Hepatocyte (in vitro differentiated cells): ENCODE results near the gene OBI1. TPM values are rescaled to one million over a fixed set of nuclear protein-coding genes. Genes with fewer than 3 reads are reported as not detected.

ENCODE experiments used
- DNase-seq: peaks from one replicate; pipeline ENCODE4 v3.0.0-alpha.2; 2016; ENCODE audit warnings: low spot score
- H2AFZ ChIP-seq: fragments of 200-600 bp; sonication (generic); 2 replicates; pipeline ENCODE4 v1.6.0; 2016; ENCODE audit warnings: antibody characterized with exemption, mild to moderate bottlenecking
- H3K27ac ChIP-seq: fragments of 200-600 bp; sonication (generic); 2 replicates; pipeline ENCODE4 v1.5.1; 2016; ENCODE audit warnings: mild to moderate bottlenecking
- H3K27me3 ChIP-seq: fragments of 200-600 bp; sonication (generic); 2 replicates; pipeline ENCODE4 v1.6.1; 2016
- H3K36me3 ChIP-seq: fragments of 200-600 bp; sonication (generic); replicated peaks from 2 replicates; pipeline ENCODE4 v1.5.1; 2016; ENCODE audit warnings: low read depth; ENCODE audit not compliant: insufficient read depth
- H3K4me1 ChIP-seq: fragments of 200-600 bp; sonication (generic); 2 replicates; pipeline ENCODE4 v1.5.1; 2016; ENCODE audit warnings: mild to moderate bottlenecking, moderate library complexity; ENCODE audit not compliant: insufficient read depth
- H3K4me2 ChIP-seq: fragments of 200-600 bp; sonication (generic); 2 replicates; pipeline ENCODE4 v1.6.0; 2016
- H3K4me3 ChIP-seq: fragments of 200-600 bp; sonication (generic); 2 replicates; pipeline ENCODE4 v1.5.1; 2016; ENCODE audit warnings: mild to moderate bottlenecking
- H3K79me2 ChIP-seq: fragments of 200-600 bp; sonication (generic); 2 replicates; pipeline ENCODE4 v1.6.0; 2017; ENCODE audit warnings: mild to moderate bottlenecking
- H3K9me2 ChIP-seq: fragments of 200-600 bp; sonication (generic); replicated peaks from 2 replicates; pipeline ENCODE4 v1.6.0; 2017; ENCODE audit warnings: mild to moderate bottlenecking; ENCODE audit not compliant: insufficient read depth
- H3K9me3 ChIP-seq: fragments of 200-600 bp; sonication (generic); 2 replicates; pipeline ENCODE4 v1.5.1; 2016; ENCODE audit warnings: low read depth, mild to moderate bottlenecking
- H4K20me1 ChIP-seq: fragments of 200-600 bp; sonication (generic); 2 replicates; pipeline ENCODE4 v1.6.0; 2016; ENCODE audit warnings: mild to moderate bottlenecking; ENCODE audit not compliant: insufficient read depth, poor library complexity, severe bottlenecking
- EZH2 ChIP-seq: fragments of 200-600 bp; sonication (generic); IDR thresholded peaks from 2 replicates; pipeline ENCODE4 v1.6.1; 2016; ENCODE audit warnings: antibody characterized with exemption, mild to moderate bottlenecking, borderline replicate concordance
- EZH2phosphoT487 ChIP-seq: fragments of 200-600 bp; sonication (generic); IDR thresholded peaks from one replicate; pipeline ENCODE4 v1.6.1; 2018; ENCODE audit warnings: antibody characterized with exemption, mild to moderate bottlenecking, low read depth, moderate library complexity; ENCODE audit not compliant: unreplicated experiment, severe bottlenecking
- WGBS: methylation state at CpG from one replicate; pipeline ENCODE4 v1.1.6; 2016; ENCODE audit warnings: low lambda C conversion rate; ENCODE audit errors: missing lambda C conversion rate; 5-methylcytosine and 5-hydroxymethylcytosine counted together
- polyA plus RNA-seq: library from polyadenylated mRNA; unstranded; fragments of >200 nt; fragmentation: Nextera tagmentation; extraction: Ambion mirVana; gene quantifications from 2 replicates; pipeline ENCODE4 v1.2.1, GENCODE V29; 2016
- total RNA-seq: library from RNA; depleted of rRNA; stranded (reverse); fragments of >200 nt; gene quantifications from 2 replicates; pipeline ENCODE4 v1.2.3, GENCODE V29; 2014
- TF ChIP-seq, protein P1 (sequence below): fragments of 200-600 bp; sonication (generic); IDR thresholded peaks from 2 replicates; pipeline ENCODE4 v1.5.1; 2016; ENCODE audit warnings: antibody characterized with exemption, mild to moderate bottlenecking; ENCODE audit not compliant: poor library complexity

Gene OBI1
- total and polyA plus RNA-seq, 2 experiments from 2014 or later: 5.3 to 17.6 TPM

GRCh38 chr13:78674638-78675037 lies 15.7 kb upstream of the OBI1 start:
- Histone ChIP-seq H4K20me1 (no peaks in the 10 kb centered on the region), H3K4me3 (no peak overlapping the region), H3K36me3 (no peaks in the 10 kb centered on the region), H3K27ac (no peak overlapping the region), H3K9me2 (no peaks in the 10 kb centered on the region), H3K79me2 (no peaks in the 10 kb centered on the region), H3K4me2 (no peak overlapping the region), H2AFZ (no peak overlapping the region), H3K9me3 (no peaks in the 10 kb centered on the region), H3K27me3 (peaks cover 11% of the 10 kb centered on the region), H3K4me1 (no peaks in the 10 kb centered on the region)
- WGBS: 63% methylated on average over 1 of the region's 1 CpG
- TF ChIP-seq, protein P1, sequence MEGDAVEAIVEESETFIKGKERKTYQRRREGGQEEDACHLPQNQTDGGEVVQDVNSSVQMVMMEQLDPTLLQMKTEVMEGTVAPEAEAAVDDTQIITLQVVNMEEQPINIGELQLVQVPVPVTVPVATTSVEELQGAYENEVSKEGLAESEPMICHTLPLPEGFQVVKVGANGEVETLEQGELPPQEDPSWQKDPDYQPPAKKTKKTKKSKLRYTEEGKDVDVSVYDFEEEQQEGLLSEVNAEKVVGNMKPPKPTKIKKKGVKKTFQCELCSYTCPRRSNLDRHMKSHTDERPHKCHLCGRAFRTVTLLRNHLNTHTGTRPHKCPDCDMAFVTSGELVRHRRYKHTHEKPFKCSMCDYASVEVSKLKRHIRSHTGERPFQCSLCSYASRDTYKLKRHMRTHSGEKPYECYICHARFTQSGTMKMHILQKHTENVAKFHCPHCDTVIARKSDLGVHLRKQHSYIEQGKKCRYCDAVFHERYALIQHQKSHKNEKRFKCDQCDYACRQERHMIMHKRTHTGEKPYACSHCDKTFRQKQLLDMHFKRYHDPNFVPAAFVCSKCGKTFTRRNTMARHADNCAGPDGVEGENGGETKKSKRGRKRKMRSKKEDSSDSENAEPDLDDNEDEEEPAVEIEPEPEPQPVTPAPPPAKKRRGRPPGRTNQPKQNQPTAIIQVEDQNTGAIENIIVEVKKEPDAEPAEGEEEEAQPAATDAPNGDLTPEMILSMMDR: no peak
- no peak for TF ChIP-seq EZH2phosphoT487
- TF ChIP-seq EZH2: no peak
- DNase-seq: no peak

- Histone ChIP-seq H3K36me3 (no peaks in the 10 kb centered on the region), H3K9me2 (no peaks in the 10 kb centered on the region), H3K27ac (no peak overlapping the region), H3K4me3 (no peak overlapping the region), H3K27me3 (no peaks in the 10 kb centered on the region), H4K20me1 (peaks cover 2% of the 10 kb centered on the region), H3K4me1 (no peaks in the 10 kb centered on the region), H2AFZ (no peak overlapping the region), H3K79me2 (peaks cover 5% of the 10 kb centered on the region), H3K4me2 (no peak overlapping the region), H3K9me3 (no peaks in the 10 kb centered on the region)
- no peak for TF ChIP-seq EZH2phosphoT487
- TF ChIP-seq, protein P1: no peak
- no peak for TF ChIP-seq EZH2
- no peak for DNase-seq
- 88% methylated on average over 2 of the region's 2 CpGs for WGBS
These were observed 3.5 kb upstream of the OBI1 start for GRCh38 chr13:78662467-78662866.

DNA sequence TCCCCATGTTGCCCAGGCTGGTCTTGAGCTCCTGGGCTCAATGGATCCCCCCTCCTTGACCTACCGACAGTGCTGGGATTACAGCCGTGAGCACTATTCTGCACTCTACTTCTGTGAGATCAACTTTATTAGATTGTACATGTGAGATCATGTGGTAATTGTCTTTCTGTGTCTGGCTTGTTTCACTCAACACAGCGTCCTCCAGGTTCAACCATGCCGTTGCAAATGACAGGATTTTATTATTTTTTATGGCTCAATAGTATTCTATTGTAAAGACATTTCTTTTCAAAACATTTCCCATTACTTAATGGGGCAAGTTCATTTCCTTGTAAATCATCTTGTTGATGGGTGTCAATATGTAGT lies 1.5 kb upstream of the OBI1 start:
- Histone ChIP-seq H3K9me3 (no peaks in the 10 kb centered on the region), H4K20me1 (peaks cover 5% of the 10 kb centered on the region), H2AFZ (no peak overlapping the region), H3K4me3 (no peak overlapping the region), H3K4me2 (peak overlapping the region; percentile 69), H3K36me3 (no peaks in the 10 kb centered on the region), H3K27ac (no peak overlapping the region), H3K9me2 (no peaks in the 10 kb centered on the region), H3K27me3 (no peaks in the 10 kb centered on the region), H3K4me1 (peaks cover 2% of the 10 kb centered on the region), H3K79me2 (peaks cover 25% of the 10 kb centered on the region)
- 78% methylated on average over 4 of the region's 4 CpGs for WGBS
- TF ChIP-seq, protein P1: no peak
- TF ChIP-seq EZH2 (no peak), EZH2phosphoT487 (no peak)
- DNase-seq: no peak
